Measurements from ENCODE around the gene HCAR1.
"Not testable (repeated sequence)": the region's sequence is repeated elsewhere in the genome, so short reads cannot be mapped to it uniquely, and the experiment has no call there.

The HCAR1 gene

GRCh38 chr12:122722387-122722786 is 8.3 kb downstream of the HCAR1 start:
- H3K4me2 ChIP-seq (ENCODE audit: insufficient read depth, low read length) = no peak overlapping the region
- H3K36me3 ChIP-seq (ENCODE audit: insufficient read depth, low read length) = no peaks in the 10 kb centered on the region
- no peak for DNase-seq
- no peak for TF ChIP-seq CTCF (IDR thresholded peaks at IDR 0.05; ENCODE audit: borderline replicate concordance, extremely low read depth, low read length, poor library complexity, severe bottlenecking)
- no peak for TF ChIP-seq EZH2 (IDR thresholded peaks at IDR 0.05; ENCODE audit: borderline replicate concordance, low read depth, low read length, severe bottlenecking)
- no peak overlapping the region for H3K4me3 ChIP-seq (ENCODE audit: low read depth in 1 of 2, low read length in 2 of 2)
- no peak overlapping the region for H3K9ac ChIP-seq (ENCODE audit: low read depth, low read length)
- no peaks in the 10 kb centered on the region for H4K20me1 ChIP-seq (ENCODE audit: insufficient read depth, low read length)
- H3K27me3 ChIP-seq (ENCODE audit: insufficient read depth, low read length, poor library complexity) = no peaks in the 10 kb centered on the region
- no peaks in the 10 kb centered on the region for H3K79me2 ChIP-seq (ENCODE audit: insufficient read depth, low read length)
- H3K9me3 ChIP-seq (ENCODE audit: insufficient read depth, low read length, severe bottlenecking) = no peaks in the 10 kb centered on the region
- H2AFZ ChIP-seq (ENCODE audit: low read depth, low read length) = no peak overlapping the region
- no peak for ATAC-seq (ENCODE audit: insufficient read depth, low read depth)
- no peaks in the 10 kb centered on the region for H3K4me1 ChIP-seq (ENCODE audit: insufficient read depth, low read length)
- no peak overlapping the region for H3K27ac ChIP-seq (ENCODE audit: low read length)

GRCh38 chr12:122721057-122721545 is 9.5 kb downstream of the HCAR1 start:
- no peaks in the 10 kb centered on the region for H3K4me1 ChIP-seq (ENCODE audit: insufficient read depth, low read length)
- no peak overlapping the region for H3K9ac ChIP-seq (ENCODE audit: low read depth, low read length)
- no peaks in the 10 kb centered on the region for H3K27me3 ChIP-seq (ENCODE audit: insufficient read depth, low read length, poor library complexity)
- no peaks in the 10 kb centered on the region for H3K36me3 ChIP-seq (ENCODE audit: insufficient read depth, low read length)
- H3K9me3 ChIP-seq (ENCODE audit: insufficient read depth, low read length, severe bottlenecking) = no peaks in the 10 kb centered on the region
- ATAC-seq (ENCODE audit: insufficient read depth, low read depth) (no peak), DNase-seq (no peak)
- TF ChIP-seq CTCF (IDR thresholded peaks at IDR 0.05; ENCODE audit: borderline replicate concordance, extremely low read depth, low read length, poor library complexity, severe bottlenecking) = no peak
- no peak for TF ChIP-seq EZH2 (IDR thresholded peaks at IDR 0.05; ENCODE audit: borderline replicate concordance, low read depth, low read length, severe bottlenecking)
- H2AFZ ChIP-seq (ENCODE audit: low read depth, low read length) = no peak overlapping the region
- no peaks in the 10 kb centered on the region for H3K79me2 ChIP-seq (ENCODE audit: insufficient read depth, low read length)
- H3K4me2 ChIP-seq (ENCODE audit: insufficient read depth, low read length) = no peak overlapping the region
- H3K27ac ChIP-seq (ENCODE audit: low read length) = no peak overlapping the region
- no peak overlapping the region for H3K4me3 ChIP-seq (ENCODE audit: low read depth in 1 of 2, low read length in 2 of 2)
- no peaks in the 10 kb centered on the region for H4K20me1 ChIP-seq (ENCODE audit: insufficient read depth, low read length)

GRCh38 chr12:122716658-122717057 is 14.0 kb downstream of the HCAR1 start, which contains the start of gene HCAR3:
Gene HCAR3, minus strand, starts transcription at chr12:122716811. Its CDS starts 74 bp downstream, at chr12:122716737.
- H3K4me1 ChIP-seq (ENCODE audit: insufficient read depth, low read length); H3K79me2 ChIP-seq (ENCODE audit: insufficient read depth, low read length); DNase-seq; H3K4me3 ChIP-seq (ENCODE audit: low read depth in 1 of 2, low read length in 2 of 2); H3K9ac ChIP-seq (ENCODE audit: low read depth, low read length); H3K27me3 ChIP-seq (ENCODE audit: insufficient read depth, low read length, poor library complexity); H3K36me3 ChIP-seq (ENCODE audit: insufficient read depth, low read length); H4K20me1 ChIP-seq (ENCODE audit: insufficient read depth, low read length); H3K27ac ChIP-seq (ENCODE audit: low read length); H3K4me2 ChIP-seq (ENCODE audit: insufficient read depth, low read length); H2AFZ ChIP-seq (ENCODE audit: low read depth, low read length); H3K9me3 ChIP-seq (ENCODE audit: insufficient read depth, low read length, severe bottlenecking); ATAC-seq (ENCODE audit: insufficient read depth, low read depth): not testable (repeated sequence)

- not testable (repeated sequence) for H3K4me3 ChIP-seq (ENCODE audit: low read depth in 1 of 2, low read length in 2 of 2); H3K9me3 ChIP-seq (ENCODE audit: insufficient read depth, low read length, severe bottlenecking); H3K27me3 ChIP-seq (ENCODE audit: insufficient read depth, low read length, poor library complexity); H3K9ac ChIP-seq (ENCODE audit: low read depth, low read length); H3K36me3 ChIP-seq (ENCODE audit: insufficient read depth, low read length); H4K20me1 ChIP-seq (ENCODE audit: insufficient read depth, low read length); H3K4me2 ChIP-seq (ENCODE audit: insufficient read depth, low read length); H3K79me2 ChIP-seq (ENCODE audit: insufficient read depth, low read length); H2AFZ ChIP-seq (ENCODE audit: low read depth, low read length); H3K27ac ChIP-seq (ENCODE audit: low read length); H3K4me1 ChIP-seq (ENCODE audit: insufficient read depth, low read length); ATAC-seq (ENCODE audit: insufficient read depth, low read depth); DNase-seq
Measured at GRCh38 chr12:122715211-122715610, 15.4 kb downstream of the HCAR1 start.

- not testable (repeated sequence) for H3K9me3 ChIP-seq (ENCODE audit: insufficient read depth, low read length, severe bottlenecking); H3K4me3 ChIP-seq (ENCODE audit: low read depth in 1 of 2, low read length in 2 of 2); H3K27ac ChIP-seq (ENCODE audit: low read length); DNase-seq; H3K79me2 ChIP-seq (ENCODE audit: insufficient read depth, low read length); H3K27me3 ChIP-seq (ENCODE audit: insufficient read depth, low read length, poor library complexity); H3K9ac ChIP-seq (ENCODE audit: low read depth, low read length); H3K36me3 ChIP-seq (ENCODE audit: insufficient read depth, low read length); ATAC-seq (ENCODE audit: insufficient read depth, low read depth); H2AFZ ChIP-seq (ENCODE audit: low read depth, low read length); H3K4me1 ChIP-seq (ENCODE audit: insufficient read depth, low read length); H3K4me2 ChIP-seq (ENCODE audit: insufficient read depth, low read length); H4K20me1 ChIP-seq (ENCODE audit: insufficient read depth, low read length)
Measured at GRCh38 chr12:122713491-122714188, 17.0 kb downstream of the HCAR1 start.

GRCh38 chr12:122711266-122711665 is 19.4 kb downstream of the HCAR1 start:
- H3K79me2 ChIP-seq (ENCODE audit: insufficient read depth, low read length); H3K9ac ChIP-seq (ENCODE audit: low read depth, low read length); H3K36me3 ChIP-seq (ENCODE audit: insufficient read depth, low read length); H3K4me1 ChIP-seq (ENCODE audit: insufficient read depth, low read length); H2AFZ ChIP-seq (ENCODE audit: low read depth, low read length); DNase-seq; H3K27ac ChIP-seq (ENCODE audit: low read length); H3K4me2 ChIP-seq (ENCODE audit: insufficient read depth, low read length); H4K20me1 ChIP-seq (ENCODE audit: insufficient read depth, low read length); H3K4me3 ChIP-seq (ENCODE audit: low read depth in 1 of 2, low read length in 2 of 2); H3K9me3 ChIP-seq (ENCODE audit: insufficient read depth, low read length, severe bottlenecking); H3K27me3 ChIP-seq (ENCODE audit: insufficient read depth, low read length, poor library complexity); ATAC-seq (ENCODE audit: insufficient read depth, low read depth): not testable (repeated sequence)

All from DND-41 (cell line).